Hepatic stellate cell (primary cell): Measurements from ENCODE around the gene MARK1.

ENCODE experiments used
- DNase-seq: peaks from one replicate; pipeline ENCODE4 v3.0.0; 2011; ENCODE audit warnings: low spot score

The MARK1 gene

DNA sequence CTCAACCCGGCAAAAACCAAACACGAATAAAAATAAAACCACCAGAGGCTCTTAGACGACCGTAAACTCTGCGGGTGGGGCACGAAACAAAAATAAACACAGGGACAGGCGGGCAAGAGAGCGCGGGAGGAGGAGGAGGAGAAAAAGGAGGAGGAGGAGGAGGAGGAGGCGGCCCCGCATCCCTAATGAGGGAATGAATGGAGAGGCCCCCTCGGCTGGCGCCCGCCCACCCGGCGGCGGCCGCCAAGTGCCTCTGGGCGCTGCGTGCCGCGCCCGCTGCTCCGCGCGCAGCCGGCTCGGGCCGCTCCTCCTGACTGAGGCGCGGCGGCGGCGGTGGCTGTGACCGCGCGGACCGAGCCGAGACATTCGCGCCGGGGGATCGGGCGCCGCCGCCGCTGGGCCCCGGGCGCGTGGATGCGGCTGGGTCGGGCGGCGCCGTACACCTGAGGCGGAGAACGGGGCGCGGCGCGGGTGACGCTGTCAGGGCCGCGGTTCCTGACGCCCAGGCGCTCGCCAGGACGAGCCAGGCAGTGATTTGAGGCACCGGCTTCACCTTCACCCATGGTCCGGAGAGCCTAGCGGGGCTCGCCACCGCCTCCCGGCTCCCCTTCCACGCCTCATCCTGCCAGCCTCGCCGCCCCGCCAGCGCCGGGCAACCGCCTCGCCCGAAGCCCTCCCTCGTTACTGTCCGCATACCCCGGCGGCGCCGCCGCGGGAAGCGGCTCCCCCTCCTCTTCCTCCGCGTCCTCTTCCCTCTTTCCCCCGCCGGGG is at the start of gene MARK1:
MARK1 (plus strand) TSS at position 229 of the 771 bp plus-strand sequence. CDS start 687 bp downstream, outside the sequence.
- peak; percentile 20 for DNase-seq

DNA sequence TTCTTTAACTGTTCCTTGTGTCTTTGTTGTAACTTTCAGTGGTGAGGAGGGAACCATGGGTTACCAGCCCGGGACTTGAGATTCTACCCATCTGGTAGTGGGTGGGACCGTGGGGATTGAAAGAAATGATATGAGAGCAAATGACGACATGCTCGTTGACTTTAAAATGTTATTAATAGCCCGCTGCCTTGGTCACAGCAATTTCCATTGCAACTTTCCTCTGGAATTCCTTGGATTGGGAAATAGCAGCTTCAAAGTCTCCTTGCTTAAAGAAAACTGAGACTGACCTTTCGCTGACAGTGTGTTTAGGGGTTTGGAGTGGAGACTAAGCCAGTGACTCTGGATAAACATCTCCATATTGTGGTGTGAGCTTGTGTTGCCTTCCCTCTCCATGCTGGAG is 44.2 kb upstream of the MARK1 start:
- no peak for DNase-seq

DNA sequence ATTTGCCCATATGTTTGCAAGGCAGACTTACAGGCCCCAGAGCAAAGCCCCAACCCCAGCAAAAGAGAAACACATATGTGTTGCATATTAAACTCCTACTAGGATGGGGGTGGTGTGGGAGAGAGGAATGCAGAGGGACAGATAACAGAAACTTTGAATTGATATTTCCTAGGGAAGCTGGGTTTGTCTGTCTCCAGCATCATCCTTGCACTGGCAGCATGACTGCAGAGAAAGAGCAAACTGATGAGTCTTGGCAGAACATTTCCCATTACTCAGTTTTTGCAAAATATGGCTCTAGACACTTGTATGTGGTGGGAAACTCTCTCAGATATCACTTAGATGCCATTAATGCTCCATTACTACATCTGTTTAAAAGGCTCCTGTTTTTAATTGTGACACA is 43.8 kb upstream of the MARK1 start:
- DNase-seq = no peak

DNA sequence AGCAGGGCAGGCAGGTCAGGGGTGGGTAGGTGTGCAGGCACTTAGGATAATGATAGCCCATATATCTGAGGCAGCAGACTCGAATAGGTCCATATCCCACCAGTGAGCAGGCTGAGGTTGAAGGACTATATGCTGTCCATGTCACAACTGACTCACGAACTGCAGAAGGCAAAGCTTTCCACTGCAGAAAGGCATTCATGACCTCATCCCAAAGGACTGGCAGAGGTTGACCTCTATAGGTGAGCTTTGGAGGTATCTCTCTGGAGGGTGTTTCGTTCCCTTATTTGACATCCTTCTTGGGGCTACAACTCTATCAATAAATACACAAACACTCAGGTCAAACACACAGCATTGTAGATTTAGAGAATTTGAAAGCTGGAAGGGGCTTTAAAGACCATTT is 42.8 kb upstream of the MARK1 start:
- no peak for DNase-seq

DNA sequence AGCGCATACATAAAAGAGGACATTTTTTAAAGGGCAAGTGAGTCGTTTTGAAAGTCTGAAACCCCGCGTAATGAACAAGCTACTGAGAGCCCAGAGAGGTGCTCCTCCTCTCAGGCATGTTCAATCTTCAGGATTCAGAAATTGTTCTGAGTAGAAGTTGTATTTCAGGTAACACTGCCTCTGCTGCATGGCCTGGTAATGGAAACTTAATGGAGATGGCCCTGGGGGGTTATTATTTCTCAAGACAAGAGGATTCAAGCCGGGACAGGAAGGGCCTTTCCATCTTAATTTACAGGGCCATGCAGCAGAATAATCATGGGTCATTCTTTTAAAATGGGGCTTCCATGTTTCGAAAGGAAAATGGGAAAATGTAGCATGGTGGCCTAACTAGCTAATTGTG is 42.1 kb upstream of the MARK1 start:
- DNase-seq = no peak

DNA sequence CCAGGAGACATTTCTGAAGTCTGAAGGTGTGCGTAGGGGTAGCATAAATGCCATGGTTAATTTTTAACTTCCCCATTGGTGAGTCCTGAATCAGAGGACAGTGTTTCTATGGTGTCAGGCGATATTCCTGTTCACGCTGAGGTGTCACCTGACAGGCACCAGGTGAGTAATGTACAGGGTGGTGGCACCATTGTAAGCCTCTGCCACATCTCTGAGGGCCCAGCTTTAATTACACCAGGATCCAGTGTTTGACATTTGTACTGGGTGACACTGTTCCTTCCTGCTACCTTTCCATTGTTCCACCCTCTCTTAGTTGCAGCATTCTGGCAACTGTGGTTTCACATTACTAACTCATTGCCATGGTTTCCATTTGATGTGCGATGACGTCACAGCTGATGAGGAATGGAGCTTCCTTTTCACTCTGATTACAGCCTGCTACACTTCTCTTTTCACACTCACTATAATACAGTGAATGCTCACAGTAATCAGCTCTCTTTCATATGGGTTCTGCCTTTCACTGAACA is 40.6 kb upstream of the MARK1 start:
- no peak for DNase-seq

DNA sequence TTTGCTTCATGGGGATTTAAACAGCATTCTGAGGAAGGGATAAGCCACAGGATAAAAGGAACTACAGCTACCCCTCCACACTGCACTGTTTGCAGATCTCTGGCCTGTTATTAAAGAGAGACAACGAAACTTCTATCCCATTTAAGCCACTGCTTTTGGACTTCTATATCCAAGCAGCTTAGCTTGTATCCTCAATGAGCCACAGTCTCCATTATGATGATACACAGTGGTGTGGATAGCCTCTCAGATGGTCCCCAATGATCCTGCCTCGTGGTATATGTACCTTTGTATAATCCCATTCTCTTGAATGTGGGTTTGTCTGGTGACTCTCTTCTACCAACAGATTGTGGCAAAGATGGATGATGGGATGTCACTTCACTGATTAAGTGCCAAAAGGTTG is 36.0 kb upstream of the MARK1 start:
- no peak for DNase-seq

DNA sequence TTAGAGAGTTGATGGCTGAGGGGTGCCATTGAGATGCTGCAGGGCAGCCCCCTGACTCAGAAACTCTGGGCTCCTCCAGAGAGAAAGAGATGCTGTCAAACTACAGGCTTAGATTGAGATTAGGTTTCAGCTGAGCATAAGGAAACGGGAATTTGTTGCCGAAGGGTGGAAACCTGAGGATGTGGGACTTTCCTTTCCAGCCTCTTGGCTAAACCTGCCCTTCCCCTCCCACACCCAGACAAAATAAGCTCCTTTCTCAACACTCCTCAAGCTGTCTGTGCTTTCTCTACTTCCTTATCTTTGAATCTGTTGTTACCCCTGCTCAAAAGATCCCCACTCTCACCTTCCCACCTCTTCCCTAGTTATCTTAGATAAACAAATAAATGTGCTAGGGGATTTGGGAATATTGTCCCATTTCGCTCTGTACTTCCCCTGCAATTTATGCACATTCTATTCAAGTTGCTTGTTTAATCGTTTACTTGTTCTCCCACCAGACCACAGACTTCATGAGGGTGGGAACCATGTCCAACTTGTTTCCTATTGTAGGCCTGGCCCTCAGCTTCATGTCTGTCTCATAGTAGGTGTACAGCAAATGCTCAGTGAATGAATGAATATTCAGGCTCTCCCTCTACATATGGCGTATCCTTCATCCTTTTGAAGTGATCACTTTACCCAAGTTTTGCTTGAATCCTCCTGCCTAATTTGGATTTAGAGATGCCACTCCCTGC is 30.6 kb upstream of the MARK1 start:
- no peak for DNase-seq

DNA sequence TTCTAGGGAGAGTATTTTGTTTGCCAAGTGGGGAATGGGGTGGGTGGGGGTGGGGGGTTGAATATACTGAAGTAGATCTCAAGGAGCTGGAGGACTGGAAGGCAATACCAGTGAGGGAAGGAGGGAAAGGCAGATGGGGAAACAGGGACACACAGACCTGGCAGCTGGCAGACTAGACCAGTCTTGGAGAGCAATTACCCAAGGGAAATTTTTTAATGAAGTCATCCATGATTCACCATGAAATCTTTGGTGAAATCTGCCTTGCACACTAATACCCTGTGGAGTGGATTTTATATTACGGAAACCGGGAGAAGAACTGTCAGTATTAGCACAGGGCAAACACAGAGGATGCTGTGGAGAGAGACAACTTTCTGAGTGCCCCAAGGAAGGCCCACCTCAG is 29.7 kb upstream of the MARK1 start:
- DNase-seq = no peak

DNA sequence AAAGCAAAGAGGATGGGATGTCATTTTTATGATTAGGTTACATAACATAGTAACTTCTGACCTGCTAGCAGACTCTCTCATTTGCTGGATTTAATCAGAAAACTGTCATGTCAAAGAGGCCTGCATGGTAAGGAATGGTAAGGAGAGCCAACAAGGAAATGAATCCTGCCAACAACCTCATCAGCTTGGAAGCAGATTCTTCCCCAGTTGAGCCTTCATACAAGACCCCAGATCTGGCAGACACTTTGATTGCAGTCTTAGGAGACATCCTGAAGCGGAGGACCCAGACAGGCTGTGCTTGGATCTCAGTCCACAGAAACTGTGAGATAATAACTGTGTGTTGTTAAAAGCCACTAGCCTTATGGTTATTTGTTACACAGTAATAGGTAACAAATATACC is 27.6 kb upstream of the MARK1 start:
- DNase-seq = no peak

DNA sequence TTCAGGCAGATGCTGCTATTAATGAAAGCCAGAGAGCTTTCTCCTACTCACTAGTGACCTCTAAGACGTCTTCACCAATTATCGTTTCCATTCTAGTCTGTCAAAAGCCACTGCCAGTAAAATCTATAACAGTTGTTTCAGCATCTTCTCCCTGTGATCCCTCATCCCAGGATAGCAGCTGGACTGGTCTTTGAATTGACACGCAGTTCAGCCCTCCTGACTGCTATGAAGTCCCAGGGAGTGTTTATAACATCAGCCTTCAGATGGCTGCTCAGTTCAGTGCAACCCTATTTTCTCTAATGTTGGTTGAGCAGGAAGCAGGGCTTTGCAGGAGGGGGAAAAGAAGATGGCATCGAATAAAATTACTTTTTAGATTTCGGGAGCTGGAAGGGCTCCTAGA is 23.6 kb upstream of the MARK1 start:
- no peak for DNase-seq

DNA sequence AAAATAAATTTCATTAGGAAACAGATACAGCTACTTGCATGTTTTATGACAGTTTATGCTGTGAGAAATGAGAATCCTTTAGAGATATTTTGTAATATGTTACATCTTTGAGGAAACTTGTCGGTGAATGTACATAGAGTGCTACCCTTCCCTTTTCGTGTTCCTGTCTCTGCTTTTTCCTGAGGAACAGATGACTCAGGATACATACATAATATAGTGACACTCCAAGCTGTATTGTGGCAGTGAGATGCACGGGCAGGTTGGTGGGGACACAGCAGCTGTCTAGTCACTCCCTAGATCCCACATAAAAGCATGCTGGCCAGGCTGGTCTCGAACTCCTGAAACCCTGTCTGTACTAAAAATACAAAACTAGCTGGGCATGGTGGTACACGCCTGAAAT is 20.9 kb upstream of the MARK1 start:
- no peak for DNase-seq

DNA sequence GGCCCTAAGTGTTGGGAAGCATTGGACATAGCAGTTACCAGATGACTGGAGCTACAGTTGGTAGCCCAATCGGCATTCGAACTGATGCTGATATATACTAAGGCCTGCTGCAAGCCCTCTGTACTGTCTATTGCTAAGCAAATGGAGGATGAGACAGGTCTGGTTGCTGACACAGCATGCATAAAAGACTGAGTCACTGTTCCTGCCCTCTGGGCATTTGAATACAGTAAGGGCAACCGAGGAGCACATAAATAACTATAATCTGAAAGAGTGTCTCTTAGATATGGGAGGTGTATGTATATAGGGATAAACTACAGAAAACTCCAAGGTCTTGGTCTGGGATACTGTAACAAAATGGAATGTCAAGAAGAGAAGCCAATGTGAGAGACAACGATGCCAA is 16.8 kb upstream of the MARK1 start:
- DNase-seq = no peak

DNA sequence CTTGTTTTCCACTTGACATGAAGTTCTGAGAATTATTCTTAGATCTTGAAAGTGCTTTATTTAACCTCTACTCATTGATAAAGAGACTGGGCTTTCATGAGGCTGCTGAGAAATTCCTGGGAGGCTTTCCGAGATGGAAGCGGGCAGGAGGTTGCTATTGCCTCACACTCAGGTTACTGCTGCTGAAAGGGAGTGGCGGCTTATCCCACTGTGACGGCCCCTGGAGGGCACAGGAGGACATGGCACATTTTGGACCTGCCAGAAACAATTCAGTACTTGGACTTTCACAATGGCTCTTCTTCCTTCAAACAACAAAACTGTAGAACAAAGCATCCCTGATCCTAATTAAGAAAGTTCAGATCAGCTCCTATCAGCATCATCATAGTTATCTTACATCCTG is 16.2 kb upstream of the MARK1 start:
- no peak for DNase-seq

DNA sequence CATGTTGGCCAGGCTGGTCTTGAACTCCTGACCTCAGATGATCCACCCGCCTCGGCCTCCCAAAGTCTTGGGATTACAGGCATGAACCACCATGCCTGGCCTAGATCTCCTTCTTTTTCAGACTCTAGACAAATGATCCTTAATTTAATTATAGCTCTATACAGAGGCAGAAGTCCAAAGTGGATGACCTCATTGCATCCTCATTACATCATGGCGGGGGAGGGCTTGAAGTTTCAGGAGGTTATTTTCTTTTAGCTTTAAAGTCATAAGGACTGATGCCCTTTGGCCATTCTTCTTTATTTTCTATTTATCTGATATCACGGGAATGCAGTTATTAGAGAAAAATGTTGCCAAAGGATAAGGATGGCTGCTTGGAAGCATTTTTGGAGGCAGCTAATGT is 14.1 kb upstream of the MARK1 start:
- DNase-seq = no peak

DNA sequence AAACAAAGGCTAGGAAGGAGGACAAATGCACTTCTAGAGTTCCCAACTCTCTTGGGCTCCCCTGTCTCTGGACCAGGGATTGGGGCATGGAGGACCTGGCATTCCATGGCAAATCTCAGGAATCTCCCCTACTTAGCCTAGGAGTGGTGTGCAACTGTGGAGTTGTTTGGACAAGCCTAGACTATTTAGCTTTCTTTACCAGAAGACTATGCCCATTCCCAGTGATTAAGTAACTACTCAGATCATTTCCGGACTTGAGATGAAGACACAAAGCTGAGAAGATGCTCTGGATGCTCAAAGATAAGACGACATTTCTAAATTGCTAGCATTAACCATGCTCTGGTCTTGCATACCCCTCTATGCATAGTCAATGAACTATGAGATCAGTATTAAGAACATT is 13.7 kb upstream of the MARK1 start:
- DNase-seq = no peak

DNA sequence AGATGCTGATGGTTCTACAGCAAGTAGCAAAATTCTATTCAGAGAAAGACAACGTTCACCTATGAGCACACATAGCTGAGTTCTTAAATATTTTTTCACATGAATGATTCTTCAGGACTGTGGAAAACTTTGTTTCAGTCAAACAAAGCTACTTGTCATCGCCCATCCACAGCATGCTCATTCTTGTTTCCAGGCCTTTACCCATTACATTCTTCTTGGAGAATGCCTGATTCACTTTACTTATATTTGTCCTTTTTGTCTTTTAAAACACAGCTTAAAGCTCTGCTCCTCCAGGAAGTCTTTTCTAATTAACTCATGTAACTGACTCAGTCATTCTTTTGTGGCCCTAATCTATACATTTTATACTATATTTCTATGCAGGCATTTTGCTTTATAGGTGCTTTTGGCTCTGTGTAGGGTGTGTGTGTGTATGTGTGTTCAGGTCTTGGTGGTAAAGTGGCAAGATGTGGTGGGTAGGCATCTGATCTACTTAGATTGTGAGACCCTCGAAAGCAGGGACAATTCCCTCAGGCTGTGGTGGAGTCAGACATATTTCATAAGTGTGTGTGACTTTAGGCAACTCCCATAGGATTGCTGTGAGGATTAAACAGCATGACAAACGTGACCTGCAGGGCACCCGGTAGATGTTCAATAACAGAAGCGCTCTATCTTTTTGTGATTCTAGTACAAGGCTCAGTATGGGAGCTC is 11.8 kb upstream of the MARK1 start:
- no peak for DNase-seq

DNA sequence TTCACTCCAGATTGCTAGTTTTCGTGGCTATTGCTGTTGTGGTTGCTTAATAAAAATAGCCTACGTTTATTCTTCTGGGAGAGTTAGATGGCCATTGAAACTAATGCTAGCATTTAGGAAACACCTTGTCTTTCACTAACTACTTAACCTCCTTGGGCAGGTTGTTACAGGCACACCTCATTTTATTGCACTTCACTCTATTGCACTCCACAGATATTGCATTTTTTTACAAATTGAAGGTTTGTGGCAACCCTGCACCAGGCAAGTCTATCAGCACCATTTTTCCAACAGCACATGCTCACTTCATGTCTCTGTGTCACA is 11.3 kb upstream of the MARK1 start:
- DNase-seq = no peak

DNA sequence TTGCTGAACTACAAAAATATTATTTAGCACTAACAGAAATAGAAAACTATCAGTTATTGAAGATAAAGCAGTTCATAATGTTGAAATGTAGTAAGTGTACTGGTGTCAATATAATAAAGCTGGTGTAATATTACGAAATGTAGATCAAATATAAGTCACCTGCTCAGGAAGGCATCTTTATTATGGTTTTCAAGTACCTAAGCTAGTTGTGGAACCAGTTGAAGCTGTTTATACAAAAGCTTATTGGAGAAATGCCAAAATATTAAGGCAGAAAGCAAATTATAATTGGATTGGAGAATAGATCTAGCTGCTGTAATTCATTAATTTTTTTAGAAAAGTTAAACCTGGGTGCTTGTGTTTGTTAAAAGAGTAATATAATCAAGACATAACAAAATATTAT is 6.2 kb upstream of the MARK1 start:
- DNase-seq = no peak

DNA sequence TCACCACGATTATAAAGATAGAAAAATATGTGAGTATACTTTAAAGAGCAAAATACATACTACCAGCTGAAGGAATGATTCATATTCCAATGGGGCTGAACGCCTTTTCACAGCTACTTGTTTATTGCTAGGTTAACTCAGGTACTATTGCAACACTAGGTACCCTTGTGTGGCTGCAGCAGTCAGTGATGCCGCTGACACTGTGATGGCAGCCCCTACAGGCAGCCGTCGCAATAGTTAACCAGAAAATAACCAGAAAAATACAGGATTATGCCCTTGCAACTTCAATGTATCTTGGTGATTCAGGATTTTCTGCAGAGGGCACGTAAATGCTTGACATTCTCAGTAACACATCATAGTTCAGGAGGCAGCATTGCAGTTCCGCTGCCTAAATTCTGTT is 1.6 kb upstream of the MARK1 start:
- DNase-seq = no peak

DNA sequence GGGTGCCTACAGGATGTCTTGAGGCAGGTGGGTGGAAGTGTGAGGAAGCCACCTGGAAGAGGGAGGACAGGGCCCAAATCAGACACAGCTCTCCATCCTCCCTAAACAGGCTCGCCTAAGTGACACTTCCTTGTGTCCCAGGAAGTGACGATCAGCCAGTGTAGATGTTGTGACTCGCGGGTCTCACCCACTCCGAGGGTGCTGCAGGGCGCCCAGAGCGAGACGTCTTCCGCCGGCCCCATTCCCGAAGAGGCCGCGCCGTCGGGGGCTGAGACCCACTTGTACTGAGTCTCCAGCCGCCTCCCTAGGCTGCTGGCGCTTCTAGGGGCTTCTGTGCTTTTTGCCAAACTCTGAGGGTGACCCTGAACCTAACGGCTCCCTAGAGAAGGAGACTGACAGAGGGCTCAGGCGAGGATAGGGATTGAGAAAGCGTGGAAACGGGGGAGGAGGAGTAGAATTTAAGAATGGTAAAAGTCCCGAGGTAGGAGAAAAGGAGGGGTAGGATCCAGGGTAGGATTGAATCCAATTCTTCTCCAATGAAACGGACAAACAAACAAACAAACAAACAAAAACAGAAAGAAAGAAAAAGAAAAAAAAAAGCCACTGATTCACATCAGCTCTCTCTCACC is 543 bp upstream of the MARK1 start:
- no peak for DNase-seq

DNA sequence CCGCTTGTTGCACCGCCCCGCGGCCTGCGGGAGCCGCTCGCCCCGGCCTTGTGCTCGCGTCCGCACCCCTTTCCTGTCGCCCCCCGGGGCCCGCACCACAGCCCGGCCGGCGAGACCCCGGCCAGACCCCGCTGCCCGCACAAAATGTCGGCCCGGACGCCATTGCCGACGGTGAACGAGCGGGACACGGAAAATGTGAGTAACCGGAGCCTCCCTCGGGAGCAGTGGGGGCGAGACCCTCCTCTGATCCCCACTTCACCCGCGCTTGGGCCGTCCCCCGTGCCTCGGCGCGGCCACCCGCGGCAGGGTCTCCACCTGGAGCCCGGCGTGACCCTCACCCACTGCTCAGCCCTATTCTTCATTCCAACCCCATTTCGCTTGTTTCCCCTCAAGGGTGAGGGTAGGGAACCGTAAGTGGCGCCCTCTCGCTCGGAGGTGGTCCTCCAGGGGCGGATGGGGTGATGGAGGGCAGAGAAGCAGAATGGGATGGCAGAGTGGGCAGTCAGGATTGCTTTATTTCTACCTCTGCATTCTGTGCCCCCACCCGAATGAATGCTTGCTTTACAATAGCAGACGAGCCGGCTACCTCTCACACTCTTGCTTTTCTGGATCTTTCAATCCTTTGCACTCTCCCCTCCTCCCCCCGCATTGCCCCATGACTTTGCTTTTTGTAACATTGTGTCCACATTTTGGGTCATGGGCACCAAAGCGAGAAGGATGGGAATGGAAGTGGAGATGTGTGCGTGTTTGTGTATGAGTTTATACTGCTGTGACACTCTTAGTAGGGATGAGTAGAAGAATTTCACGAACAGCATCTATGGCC is 954 bp downstream of the MARK1 start:
- DNase-seq = no peak
